ENCODE data around the gene NUP153. TPM values are rescaled to one million over a fixed set of nuclear protein-coding genes. Genes with fewer than 3 reads are reported as not detected.
A peak's percentile ranks its signal among the peaks of the same experiment; 100 is the strongest.

The NUP153 gene
- total and polyA plus RNA-seq, 8 donors, result 28.2 to 53.1 (median 45.6) TPM

DNA sequence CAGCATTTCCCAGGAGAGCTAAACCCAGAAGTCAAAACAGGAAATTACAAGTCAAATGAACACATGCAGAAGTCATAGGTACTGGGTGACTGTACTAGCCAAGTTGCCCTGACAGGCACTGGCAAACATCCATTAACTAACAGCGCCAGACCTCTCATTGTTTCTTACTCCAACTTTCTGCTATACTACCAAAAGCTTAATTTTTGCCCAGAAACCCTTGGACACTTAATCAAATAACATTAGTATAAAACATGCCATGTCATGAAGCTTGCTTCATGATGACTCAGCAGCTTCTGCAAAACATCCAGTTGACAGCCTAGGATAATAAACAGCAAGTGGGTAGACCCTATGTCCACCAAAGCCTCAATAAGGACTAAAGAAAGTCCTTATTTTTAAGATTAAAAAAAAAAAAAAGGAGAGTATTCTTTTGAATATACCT is 3.5 kb downstream of the NUP153 start:
- peaks cover 15 to 60% of the 10 kb centered on the region in 2 donors for H3K4me1 ChIP-seq

DNA sequence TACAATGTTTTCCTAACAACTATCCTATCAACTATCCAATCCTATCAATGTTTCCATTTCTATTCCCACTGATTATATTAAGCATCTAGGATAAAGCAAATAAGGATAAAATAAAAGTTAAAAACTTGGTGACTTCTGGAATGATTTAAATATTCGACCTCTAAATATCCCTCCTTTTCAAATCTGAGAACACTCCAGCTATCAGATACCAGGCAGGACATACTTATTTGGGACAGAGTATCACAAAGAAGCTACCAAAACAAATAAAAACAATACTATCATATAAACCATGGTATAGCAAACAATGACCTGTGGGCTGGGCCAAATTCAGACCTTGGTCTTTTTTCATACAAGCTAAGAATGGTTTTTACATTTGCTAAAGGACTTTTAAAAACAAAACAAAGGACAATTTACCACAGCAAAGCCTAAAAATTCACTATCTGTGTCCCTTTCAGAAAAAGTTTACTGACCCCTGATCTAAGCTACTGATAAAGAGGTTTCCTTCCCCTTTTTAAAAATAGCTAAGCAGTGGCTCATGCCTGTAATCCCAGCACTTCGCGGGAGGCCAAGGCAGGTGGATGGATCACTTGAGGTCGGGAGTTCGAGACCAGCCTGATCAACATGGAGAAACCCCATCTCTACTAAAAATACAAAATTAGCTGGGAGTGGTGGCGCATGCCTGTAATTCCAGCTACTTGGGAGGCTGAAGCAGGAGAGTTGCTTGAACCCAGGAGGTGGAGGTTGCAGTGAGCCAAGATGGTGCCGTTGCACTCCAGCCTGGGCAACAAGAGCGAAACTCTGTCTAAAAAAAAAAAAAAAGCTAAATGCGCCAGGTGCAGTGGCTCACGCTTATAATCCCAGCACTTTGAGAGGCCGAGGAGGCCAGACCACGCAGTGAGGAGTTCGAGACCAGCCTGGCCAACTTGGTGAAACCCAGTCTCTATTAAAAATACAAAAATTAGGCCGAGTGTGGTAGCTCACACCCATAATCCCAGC is 6.0 kb downstream of the NUP153 start:
- intact Hi-C loops (cut with DNase I), result no loop called here
- Histone ChIP-seq H3K9me3 (no peaks in the 10 kb centered on the region), H3K4me3 (no peak overlapping the region), H3K36me3 (no peaks in the 10 kb centered on the region), H3K4me1 (peaks cover 15 to 55% of the 10 kb centered on the region in 2 donors), H3K27ac (peak overlapping the region in 1 of 2 donors; percentile 13), H3K27me3 (no peaks in the 10 kb centered on the region)
- TF ChIP-seq, protein P1, sequence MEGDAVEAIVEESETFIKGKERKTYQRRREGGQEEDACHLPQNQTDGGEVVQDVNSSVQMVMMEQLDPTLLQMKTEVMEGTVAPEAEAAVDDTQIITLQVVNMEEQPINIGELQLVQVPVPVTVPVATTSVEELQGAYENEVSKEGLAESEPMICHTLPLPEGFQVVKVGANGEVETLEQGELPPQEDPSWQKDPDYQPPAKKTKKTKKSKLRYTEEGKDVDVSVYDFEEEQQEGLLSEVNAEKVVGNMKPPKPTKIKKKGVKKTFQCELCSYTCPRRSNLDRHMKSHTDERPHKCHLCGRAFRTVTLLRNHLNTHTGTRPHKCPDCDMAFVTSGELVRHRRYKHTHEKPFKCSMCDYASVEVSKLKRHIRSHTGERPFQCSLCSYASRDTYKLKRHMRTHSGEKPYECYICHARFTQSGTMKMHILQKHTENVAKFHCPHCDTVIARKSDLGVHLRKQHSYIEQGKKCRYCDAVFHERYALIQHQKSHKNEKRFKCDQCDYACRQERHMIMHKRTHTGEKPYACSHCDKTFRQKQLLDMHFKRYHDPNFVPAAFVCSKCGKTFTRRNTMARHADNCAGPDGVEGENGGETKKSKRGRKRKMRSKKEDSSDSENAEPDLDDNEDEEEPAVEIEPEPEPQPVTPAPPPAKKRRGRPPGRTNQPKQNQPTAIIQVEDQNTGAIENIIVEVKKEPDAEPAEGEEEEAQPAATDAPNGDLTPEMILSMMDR (IDR thresholded peaks at IDR 0.05), result no peak
- DNase-seq (no peak), ATAC-seq (no peak)

More for the DNA sequence above, 3.5 kb downstream of the NUP153 start:
- peak overlapping the region; percentile 5 to 65 for H3K27ac ChIP-seq
- H3K9me3 ChIP-seq, result no peaks in the 10 kb centered on the region
- DNase-seq (peak in 2 of 4 donors; percentile 13 to 26), ATAC-seq (no peak)
- intact Hi-C loops (cut with DNase I), result no loop called here
- TF ChIP-seq, protein P1 (IDR thresholded peaks at IDR 0.05), result no peak
- no peaks in the 10 kb centered on the region for H3K36me3 ChIP-seq
- H3K27me3 ChIP-seq, result no peaks in the 10 kb centered on the region
- no peak overlapping the region for H3K4me3 ChIP-seq

DNA sequence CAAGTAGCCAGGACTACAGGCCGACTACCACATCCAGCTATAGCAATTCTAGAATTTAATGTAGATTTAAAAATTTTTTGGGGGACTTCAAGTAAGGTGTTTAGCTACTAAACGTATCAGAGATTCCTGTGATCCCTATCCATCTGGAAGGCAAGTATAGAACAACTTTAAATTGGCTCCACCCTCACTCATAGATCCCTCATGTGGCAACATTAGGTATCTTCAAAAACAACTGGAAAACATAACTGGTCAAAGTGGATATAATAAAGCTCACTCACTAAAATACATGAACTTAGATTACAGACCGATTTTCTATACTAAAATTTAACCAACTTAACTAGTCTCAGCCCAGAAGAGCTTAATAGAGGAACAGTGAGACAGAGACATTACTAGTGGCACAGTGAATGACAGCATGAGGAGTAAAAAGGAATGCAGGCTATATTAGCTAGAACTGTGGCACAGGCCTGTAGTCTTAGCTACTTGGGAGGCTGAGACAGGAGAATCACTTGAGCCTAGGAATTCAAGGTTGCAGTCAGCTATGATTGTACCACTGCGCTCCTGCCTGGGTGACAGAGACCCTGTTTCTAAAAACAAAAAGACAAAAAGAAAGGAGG is 14.7 kb downstream of the NUP153 start:
- no peak for ATAC-seq
- intact Hi-C loops (cut with DNase I), result no loop called here

DNA sequence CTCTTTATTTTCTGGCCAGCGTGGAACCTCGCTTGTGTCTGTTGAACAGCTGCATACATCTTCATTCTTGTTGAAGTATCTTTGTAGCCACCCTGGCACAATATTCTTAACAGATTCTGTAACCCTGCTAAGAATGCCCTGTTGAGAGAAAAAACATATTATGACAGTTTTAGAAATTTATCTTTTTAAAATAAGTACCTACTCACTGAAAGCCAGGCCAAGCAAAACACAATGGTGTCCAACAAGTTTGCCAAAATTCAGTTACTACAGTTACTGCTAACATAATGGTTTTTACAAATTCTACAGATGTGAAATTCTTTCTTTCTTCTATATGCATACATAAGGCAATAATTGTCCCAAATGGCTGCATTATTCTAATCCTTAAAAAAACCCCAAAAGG is 18.2 kb downstream of the NUP153 start:
- Histone ChIP-seq H3K4me3 (no peak overlapping the region), H3K27ac (no peak overlapping the region), H3K27me3 (no peaks in the 10 kb centered on the region), H3K36me3 (peaks cover 0 to 29% of the 10 kb centered on the region in 2 donors), H3K4me1 (peaks cover 0 to 4% of the 10 kb centered on the region in 2 donors), H3K9me3 (no peaks in the 10 kb centered on the region)
- no peak for DNase-seq
- TF ChIP-seq, protein P1 (IDR thresholded peaks at IDR 0.05), result no peak
- intact Hi-C loops (cut with DNase I), result no loop called here
- no peak for ATAC-seq

More for the DNA sequence above, 14.7 kb downstream of the NUP153 start:
- TF ChIP-seq, protein P1 (IDR thresholded peaks at IDR 0.05), result no peak
- Histone ChIP-seq H3K4me3 (no peak overlapping the region), H3K36me3 (peaks cover 0 to 14% of the 10 kb centered on the region in 2 donors), H3K9me3 (no peaks in the 10 kb centered on the region), H3K4me1 (peaks cover 0 to 4% of the 10 kb centered on the region in 2 donors), H3K27ac (no peak overlapping the region), H3K27me3 (no peaks in the 10 kb centered on the region)
- no peak for DNase-seq

DNA sequence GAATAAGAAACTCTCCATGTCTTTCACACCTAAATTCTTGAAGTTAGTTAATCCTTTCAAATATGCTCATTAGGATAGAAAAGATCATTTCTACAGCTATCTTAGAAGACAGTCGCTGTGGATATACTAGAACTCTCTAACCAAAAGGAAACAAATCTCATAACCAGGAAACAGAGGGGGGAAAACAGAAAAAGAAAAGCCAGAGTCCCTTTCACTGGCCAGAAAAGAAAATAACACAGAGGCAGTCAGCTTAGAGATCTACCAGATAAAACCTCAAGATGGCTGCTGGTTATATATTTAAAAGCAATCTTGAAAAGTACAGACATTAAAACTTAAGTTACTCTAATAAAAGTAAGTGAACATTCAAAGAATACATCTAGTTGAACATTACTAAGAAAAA is 19.6 kb downstream of the NUP153 start:
- no peaks in the 10 kb centered on the region for H3K27me3 ChIP-seq
- no peak for ATAC-seq
- intact Hi-C loops (cut with DNase I), result no loop called here

More for the DNA sequence above, 19.6 kb downstream of the NUP153 start:
- H3K9me3 ChIP-seq, result no peaks in the 10 kb centered on the region
- no peak overlapping the region for H3K27ac ChIP-seq
- peaks cover 0 to 4% of the 10 kb centered on the region in 2 donors for H3K4me1 ChIP-seq
- TF ChIP-seq, protein P1 (IDR thresholded peaks at IDR 0.05), result no peak
- peaks cover 0 to 29% of the 10 kb centered on the region in 2 donors for H3K36me3 ChIP-seq
- no peak overlapping the region for H3K4me3 ChIP-seq
- no peak for DNase-seq

Data from left lung (tissue), 10 donors.